Measurements from ENCODE around the gene RFX2.

RFX2 gene

GRCh38 chr19:6103894-6104293 lies 6.4 kb downstream of the RFX2 start:
- DNase-seq (ENCODE audit: low read depth in 2 of 2): no peak

DNA sequence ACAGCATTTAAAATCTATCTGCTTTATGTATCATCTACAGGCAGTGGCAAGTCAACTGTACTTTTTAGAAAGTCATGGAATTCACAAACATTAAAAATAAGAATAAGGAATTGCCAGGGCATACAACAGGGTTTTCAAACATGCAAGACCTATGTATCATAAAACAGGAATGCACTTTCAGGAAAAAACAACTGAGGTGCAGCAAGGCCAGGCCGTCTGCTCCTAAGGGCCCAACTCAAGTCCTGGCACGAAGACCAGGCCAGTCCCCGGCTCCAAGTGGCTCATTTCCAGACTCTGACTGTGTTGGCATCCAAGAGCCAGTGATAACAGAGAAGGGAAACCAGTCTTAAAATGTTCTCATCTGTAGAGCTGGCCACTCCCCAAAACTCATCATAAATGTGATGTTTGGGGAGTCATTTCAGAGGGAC lies 7.1 kb downstream of the RFX2 start:
- peak in 1 of 2 experiments; percentile 57 for DNase-seq (ENCODE audit: low read depth in 2 of 2)

DNA sequence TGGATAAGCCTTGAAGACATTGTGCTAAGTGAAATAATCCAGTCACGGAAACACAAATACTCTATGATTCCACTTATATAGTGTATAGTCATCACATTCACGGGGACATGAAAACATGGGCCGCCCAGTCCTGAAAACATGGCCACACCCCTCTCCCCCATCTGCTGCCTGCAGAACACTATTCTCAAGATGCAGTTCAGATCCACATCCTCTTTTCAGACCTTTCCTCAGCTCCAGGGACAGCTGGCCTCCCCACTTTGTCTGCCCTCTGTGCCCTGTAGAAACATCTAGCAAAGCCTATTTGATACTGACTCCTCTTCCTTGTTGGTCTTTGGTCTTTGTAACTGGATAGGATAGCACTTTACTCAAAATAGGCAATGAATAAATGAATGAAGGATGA lies 8.3 kb downstream of the RFX2 start:
- DNase-seq (ENCODE audit: low read depth in 2 of 2): no peak

DNA sequence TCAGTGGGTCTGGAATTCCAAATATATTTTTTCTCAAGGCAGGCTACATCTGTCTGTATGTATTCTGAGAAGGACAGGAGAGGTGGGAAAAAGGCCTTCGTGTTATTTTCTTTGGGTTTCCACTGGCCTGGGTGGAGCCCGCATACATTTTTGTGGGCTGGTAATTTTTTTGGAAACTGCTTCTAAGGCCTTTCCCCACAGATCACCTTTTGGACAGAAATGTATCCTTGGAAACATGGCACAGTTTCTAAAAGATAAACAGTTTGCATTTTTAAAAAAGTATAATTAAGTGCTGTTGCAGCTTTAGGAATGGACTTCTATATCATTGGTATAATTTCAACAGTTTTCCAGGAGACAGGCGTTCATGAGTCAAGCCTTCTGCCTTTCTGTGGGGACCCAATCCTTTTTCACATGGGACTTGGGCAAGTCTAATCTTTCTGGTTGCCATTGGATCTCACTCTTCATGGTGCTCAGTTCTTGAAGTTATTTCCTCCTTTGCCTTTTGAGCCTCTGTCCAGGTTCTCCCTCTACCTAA lies 8.9 kb downstream of the RFX2 start:
- DNase-seq (ENCODE audit: low read depth in 2 of 2): no peak

GRCh38 chr19:6100284-6100915 lies 9.9 kb downstream of the RFX2 start:
- no peak for DNase-seq (ENCODE audit: low read depth in 2 of 2)

GRCh38 chr19:6099599-6099998 lies 10.7 kb downstream of the RFX2 start:
- no peak for DNase-seq (ENCODE audit: low read depth in 2 of 2)

DNA sequence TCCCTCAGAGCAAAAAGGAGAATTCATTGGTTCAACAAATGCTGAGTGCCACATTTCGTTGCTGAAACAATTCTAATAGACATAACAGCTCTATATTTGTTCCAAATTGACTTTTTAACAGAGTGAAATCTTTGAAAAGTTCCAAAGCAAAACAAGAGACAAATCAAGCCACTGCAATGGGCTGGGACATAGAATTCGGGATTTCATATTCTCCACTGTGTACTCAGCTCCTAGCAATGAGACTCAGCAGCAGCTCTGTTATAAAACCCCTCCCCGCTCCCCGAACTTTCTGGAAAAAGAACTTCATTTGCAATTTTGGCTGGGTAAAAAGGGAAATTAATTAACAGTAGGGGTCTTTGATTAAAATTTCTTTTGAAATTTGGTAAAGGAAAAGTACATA lies 11.3 kb downstream of the RFX2 start:
- DNase-seq (ENCODE audit: low read depth in 2 of 2): no peak

DNA sequence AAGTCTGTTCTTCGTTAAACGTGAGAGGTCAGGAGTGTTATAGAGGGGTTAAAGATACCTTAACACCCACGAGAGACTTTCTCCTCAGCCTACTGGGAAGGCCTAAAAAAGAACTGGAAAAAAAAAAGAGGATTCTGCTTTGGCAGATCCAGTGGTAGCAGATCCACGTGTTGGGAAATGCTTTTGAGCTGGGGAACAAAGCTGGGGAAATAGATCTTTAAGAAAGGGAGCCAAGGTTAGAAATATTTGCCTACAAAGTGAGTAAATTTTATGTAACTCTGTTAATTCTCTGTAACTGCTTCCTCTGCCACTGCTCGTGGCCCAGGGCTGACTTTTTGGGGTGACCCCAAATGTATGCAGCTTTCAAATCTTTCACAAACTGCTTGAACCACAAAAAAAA lies 11.7 kb downstream of the RFX2 start:
- no peak for DNase-seq (ENCODE audit: low read depth in 2 of 2)

- DNase-seq (ENCODE audit: low read depth in 2 of 2): no peak
These were observed 12.4 kb downstream of the RFX2 start for GRCh38 chr19:6097911-6098310.

DNA sequence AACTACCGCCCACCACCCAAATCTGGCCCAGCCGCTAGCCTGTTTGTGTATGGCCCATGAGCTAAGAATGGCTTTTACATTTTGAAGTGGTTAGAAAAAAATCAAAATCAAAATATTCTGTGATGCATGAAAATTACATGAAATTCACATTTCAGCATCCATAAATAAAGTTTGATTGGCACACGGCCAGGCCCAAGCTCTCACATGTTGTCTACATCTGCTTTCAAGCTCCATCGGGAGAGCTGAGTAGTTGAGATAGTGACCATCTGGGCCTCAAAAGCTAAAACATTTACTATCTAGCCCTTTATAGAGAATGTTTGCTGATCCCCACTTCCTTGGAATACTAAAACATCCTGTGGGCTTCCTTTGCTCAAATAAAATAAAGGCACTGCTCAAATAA lies 14.5 kb downstream of the RFX2 start:
- DNase-seq (ENCODE audit: low read depth in 2 of 2): no peak

GRCh38 chr19:6092329-6093286 lies 17.7 kb downstream of the RFX2 start:
- DNase-seq (ENCODE audit: low read depth in 2 of 2): peak in 1 of 2 experiments; percentile 48

GRCh38 chr19:6091771-6092291 lies 18.5 kb downstream of the RFX2 start:
- DNase-seq (ENCODE audit: low read depth in 2 of 2): no peak

DNA sequence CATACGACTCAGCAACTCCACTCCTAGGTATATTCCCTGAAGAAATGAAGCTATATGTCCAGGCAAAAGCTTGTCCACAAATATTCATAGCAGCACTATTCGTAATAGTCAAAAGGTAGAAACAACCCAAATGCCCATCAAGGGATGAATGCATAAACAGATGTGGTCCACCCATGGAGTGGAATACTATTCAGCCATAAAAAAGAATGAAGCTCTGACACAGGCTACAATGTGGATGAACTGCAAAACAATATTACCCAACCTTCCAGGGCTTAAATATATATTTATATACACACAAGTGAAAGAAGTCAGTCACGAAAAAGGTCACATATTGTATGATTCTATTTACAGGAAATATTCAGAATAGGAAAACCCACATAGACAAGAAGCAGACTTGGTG lies 19.7 kb downstream of the RFX2 start:
- DNase-seq (ENCODE audit: low read depth in 2 of 2): no peak

DNA sequence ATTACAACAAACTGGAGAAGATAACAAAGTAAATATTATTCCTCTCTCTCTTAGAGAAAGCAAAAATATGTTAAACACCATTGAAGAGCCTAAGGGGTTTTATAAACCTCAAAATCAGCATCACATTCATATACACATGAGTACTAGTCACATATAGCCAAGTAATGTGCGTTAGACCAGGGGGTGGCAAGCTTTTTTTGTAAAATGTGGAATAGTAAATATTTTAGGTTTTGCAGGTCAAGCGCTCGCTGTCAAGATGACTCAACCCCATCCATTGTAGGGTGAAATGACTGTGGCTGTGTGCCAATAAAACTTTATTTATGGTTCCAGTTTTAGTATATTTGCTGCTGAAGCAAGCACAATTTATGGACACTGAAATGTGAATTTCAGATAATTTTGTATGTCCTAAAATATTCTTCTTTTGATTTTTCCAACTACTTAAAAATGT lies 21.7 kb downstream of the RFX2 start:
- peak in 1 of 2 experiments; percentile 47 for DNase-seq (ENCODE audit: low read depth in 2 of 2)

DNA sequence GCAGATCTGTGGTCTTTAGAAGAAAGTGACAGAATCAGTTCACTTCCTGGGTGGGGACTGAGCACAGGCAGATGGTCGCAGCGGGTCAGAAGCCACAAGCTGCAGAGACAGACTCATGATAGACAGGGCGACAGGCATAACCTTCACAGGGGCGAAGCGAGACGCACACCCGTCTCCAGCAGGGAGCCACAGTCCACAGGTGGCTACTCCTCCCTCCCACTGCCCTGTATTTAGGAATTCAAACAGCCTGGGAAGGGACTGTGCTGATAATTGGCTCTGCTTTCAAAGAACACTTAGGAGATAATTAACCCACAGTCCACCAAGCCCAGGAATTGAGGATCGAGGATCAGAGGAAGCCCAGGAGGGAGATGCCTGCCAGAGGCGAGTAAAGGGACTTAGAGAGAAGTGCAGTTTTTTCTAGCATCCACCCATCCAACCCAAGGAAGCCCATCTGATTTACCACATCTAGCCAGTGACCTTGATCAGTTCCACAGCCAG lies 23.2 kb downstream of the RFX2 start:
- DNase-seq (ENCODE audit: low read depth in 2 of 2): no peak

DNA sequence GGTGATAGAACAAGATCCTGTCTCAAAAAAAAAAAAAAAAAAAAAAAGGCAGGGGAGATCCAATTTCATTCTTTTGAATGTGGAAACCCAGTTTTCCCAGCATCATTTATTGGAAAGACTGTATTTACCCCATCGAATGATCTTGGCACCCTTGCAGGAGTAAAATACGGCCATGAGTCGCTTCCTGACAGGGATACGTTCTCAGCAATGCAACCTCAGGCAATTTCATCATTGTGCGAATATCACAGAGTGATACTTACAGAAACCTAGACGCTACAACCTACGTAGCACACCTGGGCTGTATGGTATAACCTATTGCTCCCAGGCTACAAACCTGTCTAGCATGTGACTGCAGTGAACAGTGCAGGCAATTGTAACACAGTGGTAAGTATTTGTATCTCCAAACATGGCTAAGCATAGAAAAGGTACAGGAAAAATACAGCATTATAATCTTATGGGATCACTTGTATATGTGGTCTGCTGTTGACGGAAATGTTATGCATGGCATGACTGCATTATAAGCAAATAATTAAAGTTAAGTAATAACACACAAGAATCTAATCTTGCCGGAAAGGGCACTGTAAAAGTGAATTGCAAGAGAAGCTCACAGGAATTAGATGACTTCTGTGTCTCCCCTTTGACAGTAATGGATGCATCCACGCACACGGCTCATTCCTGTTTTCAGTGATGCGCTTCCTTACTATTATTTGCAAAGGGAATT lies 24.1 kb downstream of the RFX2 start:
- peak; percentile 81 for DNase-seq (ENCODE audit: low read depth in 2 of 2)

DNA sequence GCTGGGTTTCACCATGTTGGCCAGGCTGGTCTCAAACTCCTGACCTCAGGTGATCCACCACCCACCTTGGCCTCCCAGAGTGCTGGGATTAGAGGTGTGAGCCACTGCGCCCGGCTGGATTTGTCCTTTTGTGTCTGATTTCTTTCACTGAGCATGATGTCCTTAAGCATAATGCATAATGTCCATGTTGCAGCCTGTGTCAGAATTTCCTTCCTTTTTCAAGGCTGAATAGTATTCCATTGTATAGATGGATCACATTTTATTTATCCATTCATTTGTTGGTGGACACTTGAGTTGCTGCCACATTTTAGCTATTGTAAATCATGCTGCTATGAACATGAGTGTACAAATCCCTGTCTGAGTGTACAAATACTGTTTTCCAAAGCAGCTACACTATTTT lies 25.5 kb downstream of the RFX2 start:
- no peak for DNase-seq (ENCODE audit: low read depth in 2 of 2)

GRCh38 chr19:6079107-6079506 lies 31.2 kb downstream of the RFX2 start:
- no peak for DNase-seq (ENCODE audit: low read depth in 2 of 2)

- no peak for DNase-seq (ENCODE audit: low read depth in 2 of 2)
These were observed 32.2 kb downstream of the RFX2 start for GRCh38 chr19:6078068-6078467.

- peak; percentile 93 to 94 for DNase-seq (ENCODE audit: low read depth in 2 of 2)
These were observed 33.4 kb downstream of the RFX2 start for GRCh38 chr19:6076675-6077463.

- DNase-seq (ENCODE audit: low read depth in 2 of 2): no peak
These were observed 34.0 kb downstream of the RFX2 start for GRCh38 chr19:6076291-6076665.

Data from fibroblast of skin of left quadriceps (primary cell).